Stimulated activated CD4-positive, alpha-beta T cell treated with anti-CD3 and anti-CD28 coated beads, Interleukin-1b, Interleukin-23, amount 100 ng/mL, for 24 hours (primary cell): Measurements from ENCODE around the gene RGS7.
"Not testable (repeated sequence)": the region's sequence is repeated elsewhere in the genome, so short reads cannot be mapped to it uniquely, and the experiment has no call there.

ENCODE experiments used
- DNase-seq, 4 experiments: peaks; one replicate each; pipeline ENCODE4 v3.0.0-alpha.2; 2020; ENCODE audit warnings: low read depth in 4 of 4, low spot score in 1 of 4

RGS7 gene

DNA sequence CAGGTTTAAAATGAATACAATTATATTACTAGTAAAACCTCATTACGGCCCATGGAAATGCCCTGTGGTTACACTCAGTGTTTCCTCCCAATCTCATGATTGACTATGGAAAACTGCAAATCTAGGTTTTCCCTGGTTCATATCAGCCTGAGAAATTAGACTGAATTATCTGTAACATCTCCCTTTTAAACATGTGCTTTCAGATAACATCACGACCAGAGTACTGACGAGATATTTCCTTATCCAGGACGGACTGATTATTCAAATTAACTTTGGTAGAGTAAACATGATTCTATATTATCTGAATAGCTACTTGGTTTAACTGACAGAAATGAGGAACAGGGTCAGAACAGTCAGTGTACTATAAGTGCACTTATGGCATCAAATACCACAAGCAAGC, 82.3 kb downstream of the RGS7 start:
- no peak for DNase-seq

DNA sequence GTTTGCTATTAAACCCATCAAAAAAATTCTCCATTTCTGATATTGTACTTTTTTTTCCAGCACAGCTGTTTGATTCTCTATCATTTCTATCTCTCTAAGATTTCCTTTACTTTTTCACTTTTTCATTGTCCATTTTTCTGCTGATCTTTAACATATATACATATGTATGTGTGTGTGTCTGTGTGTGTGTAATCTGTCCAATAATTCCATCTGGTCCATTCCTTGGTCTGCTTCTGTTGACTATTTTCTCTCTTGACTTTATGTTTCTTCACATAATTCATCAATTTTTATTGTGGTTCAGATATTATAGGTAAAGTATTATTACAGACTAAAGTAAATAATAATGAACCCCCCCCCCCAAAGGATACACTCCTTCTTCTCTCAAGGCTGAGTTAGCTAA, 84.2 kb downstream of the RGS7 start:
- no peak for DNase-seq

DNA sequence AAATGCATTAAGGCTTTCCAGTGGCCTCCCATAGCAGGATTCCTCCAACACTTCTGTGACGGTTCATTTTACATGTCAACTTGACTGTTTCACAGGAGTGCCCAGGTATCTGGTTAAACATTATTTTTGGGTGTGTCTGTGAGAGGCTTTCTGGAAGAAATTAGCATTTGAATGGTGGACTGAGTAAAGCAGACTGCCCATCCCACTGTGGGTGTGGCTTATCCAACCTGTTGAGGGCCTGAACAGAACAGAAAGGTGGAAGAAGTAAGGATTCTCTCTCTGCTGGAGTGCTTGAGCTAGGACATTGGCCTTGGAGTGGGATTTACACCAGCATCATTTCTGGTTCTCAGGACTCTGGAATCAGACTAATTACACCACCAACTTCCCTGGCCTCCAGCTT, 85.6 kb downstream of the RGS7 start:
- DNase-seq = no peak

- no peak for DNase-seq
Measured at GRCh38 chr1:241270016-241270415, 87.0 kb downstream of the RGS7 start.

DNA sequence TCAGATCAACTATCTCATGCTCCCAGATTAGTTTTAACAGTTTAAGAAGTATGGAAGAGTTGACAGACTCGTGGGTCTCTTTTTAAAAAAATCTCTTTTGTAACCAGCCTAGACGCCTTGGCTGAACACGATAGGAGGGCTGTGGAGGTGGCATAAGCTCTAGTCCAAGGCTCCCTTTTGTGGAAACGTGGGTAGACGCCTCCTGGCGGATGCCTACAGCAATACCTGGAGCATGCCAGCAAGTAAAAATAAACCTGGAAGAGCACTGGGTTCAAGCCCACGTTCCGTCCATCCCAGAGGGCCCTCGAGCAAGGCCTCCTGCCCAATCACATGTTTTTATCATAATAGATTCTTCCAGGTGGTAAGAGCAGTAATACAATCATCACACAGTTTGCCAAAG, 87.9 kb downstream of the RGS7 start:
- DNase-seq = no peak

DNA sequence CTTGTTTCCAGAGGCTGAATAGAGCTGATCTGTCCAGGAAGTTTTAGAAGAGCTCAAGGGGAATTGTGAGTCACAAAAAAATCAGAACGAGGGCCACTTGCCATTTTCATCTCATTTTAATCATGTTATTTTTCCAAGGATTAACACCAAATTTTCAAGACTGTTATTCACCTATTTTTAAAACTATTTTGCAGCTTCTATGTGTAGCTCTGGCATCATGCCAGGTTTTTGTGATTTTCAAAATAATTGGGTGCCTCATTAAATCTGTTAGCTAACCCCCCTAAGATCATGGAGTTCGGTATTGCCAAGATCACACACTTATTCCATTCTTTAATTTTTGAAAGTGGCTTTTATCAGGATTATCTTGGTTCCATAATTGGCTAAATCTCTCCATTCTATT, 90.9 kb downstream of the RGS7 start:
- DNase-seq = no peak

DNA sequence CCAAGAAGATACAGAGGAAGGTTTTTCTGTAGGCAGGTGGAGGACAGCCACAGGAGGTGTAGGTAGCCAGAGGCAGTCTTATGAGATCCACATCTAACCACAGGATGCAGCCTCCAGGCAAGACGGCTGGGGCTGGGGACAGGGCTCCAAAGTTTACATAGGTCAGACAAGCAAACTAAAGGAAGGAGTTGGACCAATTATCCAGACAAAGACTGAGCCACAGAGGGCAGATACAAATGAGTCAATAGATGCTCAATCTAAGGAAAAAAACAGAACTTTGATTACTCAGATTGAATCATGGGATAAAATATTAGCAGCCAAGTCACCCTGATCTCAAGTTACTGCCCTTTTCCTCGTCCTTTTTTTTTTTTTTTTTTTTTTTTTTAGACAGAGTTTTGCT, 91.6 kb downstream of the RGS7 start:
- no peak for DNase-seq

- DNase-seq = no peak
Measured at GRCh38 chr1:241263346-241263745, 93.7 kb downstream of the RGS7 start.

- DNase-seq = no peak
Measured at GRCh38 chr1:241253471-241253870, 103.5 kb downstream of the RGS7 start.

- no peak for DNase-seq
Measured at GRCh38 chr1:241250465-241250864, 106.5 kb downstream of the RGS7 start.

DNA sequence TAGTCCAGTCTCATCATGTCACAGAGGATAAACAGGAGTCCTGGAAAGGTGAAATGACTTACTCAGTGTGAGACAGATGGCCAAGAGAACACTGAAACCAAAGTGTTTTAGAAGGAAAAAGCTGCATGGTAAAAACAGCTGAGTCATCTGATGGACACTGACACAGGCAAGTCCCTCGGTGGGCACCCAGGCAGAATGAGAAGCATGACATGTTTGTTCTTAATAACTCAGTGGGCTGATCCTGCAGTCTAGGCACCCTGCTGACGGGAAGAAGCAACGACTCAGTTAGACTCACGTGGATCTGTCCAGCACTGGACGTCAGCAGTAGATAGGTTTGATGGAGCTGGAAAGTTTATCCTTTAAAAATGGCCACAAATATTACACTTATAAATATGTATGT, 116.9 kb downstream of the RGS7 start:
- DNase-seq = no peak

DNA sequence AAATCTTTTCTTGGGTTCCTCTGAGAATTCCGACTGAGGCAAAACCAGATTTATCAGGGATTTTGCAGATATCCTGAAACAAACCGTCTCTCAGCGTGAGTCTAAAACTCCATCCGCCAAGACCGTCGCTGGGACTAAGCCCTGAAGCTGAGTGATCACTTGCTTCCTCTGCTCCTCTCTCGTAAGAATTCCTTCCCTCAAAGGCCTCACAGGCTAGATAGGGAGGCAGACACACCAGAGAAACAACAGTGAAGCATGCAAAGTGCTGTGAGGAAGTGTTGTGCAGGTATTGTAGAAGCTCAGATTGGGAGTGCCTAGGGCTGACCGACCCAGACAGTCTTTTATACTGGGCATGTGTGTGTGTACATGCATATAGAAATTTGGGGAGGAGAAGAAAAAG, 119.1 kb downstream of the RGS7 start:
- DNase-seq = no peak

GRCh38 chr1:241235256-241235897, 121.6 kb downstream of the RGS7 start:
- no peak for DNase-seq

- DNase-seq = no peak
Measured at GRCh38 chr1:241229711-241230110, 127.3 kb downstream of the RGS7 start.

GRCh38 chr1:241229216-241229615, 127.8 kb downstream of the RGS7 start:
- DNase-seq = no peak

DNA sequence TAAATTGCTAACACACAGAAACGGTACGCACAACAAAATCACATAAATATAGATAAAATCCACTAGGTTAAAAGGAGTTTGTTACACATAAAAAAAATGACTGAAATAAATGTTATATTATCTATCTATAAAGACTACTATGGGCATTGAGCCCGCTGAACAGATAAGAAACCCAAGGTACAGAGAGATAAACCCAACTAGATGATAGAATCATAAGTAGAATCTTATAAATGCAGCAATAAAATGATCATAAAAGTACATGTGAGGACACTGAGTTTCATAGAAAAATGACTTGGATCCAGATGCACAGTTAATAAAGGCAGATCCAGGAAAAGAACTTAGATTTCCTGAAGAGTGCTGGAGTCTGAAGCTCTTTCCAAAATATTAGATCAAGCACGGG, 128.7 kb downstream of the RGS7 start:
- no peak for DNase-seq

GRCh38 chr1:241225741-241226140, 131.3 kb downstream of the RGS7 start:
- no peak for DNase-seq

DNA sequence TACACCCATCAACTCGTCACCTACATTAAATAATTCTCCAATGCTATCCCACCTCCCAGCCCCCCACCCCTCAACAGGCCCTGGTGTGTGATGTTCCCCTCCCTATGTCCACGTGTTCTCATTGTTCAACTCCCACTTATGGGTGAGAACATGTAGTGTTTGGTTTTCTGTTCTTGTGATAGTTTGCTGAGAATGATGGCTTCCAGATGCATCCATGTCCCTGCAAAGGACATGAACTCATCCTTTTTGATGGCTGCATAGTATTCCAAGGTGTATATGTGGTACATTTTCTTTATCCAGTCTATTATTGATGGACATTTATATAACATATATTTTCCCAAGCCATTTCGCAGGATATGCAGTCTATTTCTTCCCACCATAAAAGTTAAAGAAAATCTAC, 132.8 kb downstream of the RGS7 start:
- not testable (repeated sequence) for DNase-seq

DNA sequence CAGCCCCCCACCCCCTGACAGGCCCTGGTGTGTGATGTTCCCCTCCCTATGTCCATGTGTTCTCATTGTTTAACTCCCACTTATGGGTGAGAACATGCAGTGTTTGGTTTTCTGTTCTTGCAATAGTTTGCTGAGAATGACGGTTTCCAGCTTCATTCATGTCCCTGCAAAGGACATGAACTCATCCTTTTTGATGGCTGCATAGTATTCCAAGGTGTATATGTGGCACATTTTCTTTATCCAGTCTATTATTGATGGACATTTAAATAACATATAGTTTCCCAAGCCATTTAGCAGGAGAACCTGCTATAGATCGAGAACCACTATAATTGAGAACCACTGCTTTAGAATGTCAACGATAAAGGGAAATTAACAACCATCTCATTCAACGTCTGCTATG, 134.2 kb downstream of the RGS7 start:
- not testable (repeated sequence) for DNase-seq

- no peak for DNase-seq
Measured at GRCh38 chr1:241221319-241221718, 135.7 kb downstream of the RGS7 start.

- DNase-seq = not testable (repeated sequence)
Measured at GRCh38 chr1:241220913-241221312, 136.1 kb downstream of the RGS7 start.

- DNase-seq = no peak
Measured at GRCh38 chr1:241219449-241219848, 137.6 kb downstream of the RGS7 start.

- no peak for DNase-seq
Measured at GRCh38 chr1:241217516-241217915, 139.5 kb downstream of the RGS7 start.

GRCh38 chr1:241215683-241216082, 141.3 kb downstream of the RGS7 start:
- no peak for DNase-seq
